Measurements from ENCODE around the gene PGS1.

GRCh38 chr17:78345172-78345571 lies 33.3 kb upstream of the PGS1 start:
- TF ChIP-seq CTCF (conservative IDR thresholded peaks at IDR 0.05; ENCODE audit: low read depth, low read length) = no peak
- TF ChIP-seq EZH2 (IDR thresholded peaks at IDR 0.05; ENCODE audit: borderline replicate concordance, low read depth, low read length, poor library complexity, severe bottlenecking) = no peak
